ENCODE measurements around the gene NELL1. TPM values are rescaled to one million over a fixed set of nuclear protein-coding genes. Genes with fewer than 3 reads are reported as not detected.

NELL1 gene
- total RNA-seq, 1 experiment from 2014 or later: not detected

DNA sequence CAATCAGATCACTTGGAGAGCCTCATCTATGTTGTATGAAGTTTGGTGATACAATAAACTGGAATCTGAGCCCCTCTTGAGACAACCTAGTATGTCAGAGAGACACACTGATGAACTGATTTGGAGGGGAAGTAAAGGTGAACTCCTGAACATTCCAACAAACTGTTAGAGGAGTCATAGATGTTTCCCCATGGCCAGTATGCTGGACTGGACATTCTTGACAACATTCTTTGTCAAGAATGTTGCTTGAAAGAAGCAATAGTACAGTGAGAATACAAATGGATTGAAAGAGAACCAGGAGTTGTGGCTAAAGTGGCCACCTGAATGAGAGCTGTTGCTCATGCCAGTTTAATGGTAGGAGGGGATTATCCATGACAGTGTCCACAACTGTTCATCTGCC lies 588.1 kb downstream of the NELL1 start:
- Histone ChIP-seq H3K9me3 (ENCODE audit: control insufficient read depth, insufficient read depth, low read depth, low read length) (no peaks in the 10 kb centered on the region), H3K27me3 (ENCODE audit: control insufficient read depth, insufficient read depth, low read length) (no peaks in the 10 kb centered on the region), H3K4me3 (ENCODE audit: low read depth in 2 of 2, low read length in 2 of 2) (no peak overlapping the region), H3K4me1 (ENCODE audit: control insufficient read depth, insufficient read depth, low read length) (no peaks in the 10 kb centered on the region), H3K36me3 (ENCODE audit: control insufficient read depth, insufficient read depth, low read length) (no peaks in the 10 kb centered on the region), H3K27ac (ENCODE audit: low read length) (no peak overlapping the region)
- DNase-seq (ENCODE audit: low read depth, low spot score) (no peak), ATAC-seq (no peak)
- TF ChIP-seq POLR2AphosphoS5 (IDR thresholded peaks at IDR 0.05; ENCODE audit: low read depth, low read length) (no peak), SIN3A (IDR thresholded peaks at IDR 0.05; ENCODE audit: borderline replicate concordance, insufficient read depth, low read depth, low read length) (no peak), TCF7L2 (IDR thresholded peaks at IDR 0.05; ENCODE audit: low read depth, low read length) (no peak)
- TF ChIP-seq, protein P1, sequence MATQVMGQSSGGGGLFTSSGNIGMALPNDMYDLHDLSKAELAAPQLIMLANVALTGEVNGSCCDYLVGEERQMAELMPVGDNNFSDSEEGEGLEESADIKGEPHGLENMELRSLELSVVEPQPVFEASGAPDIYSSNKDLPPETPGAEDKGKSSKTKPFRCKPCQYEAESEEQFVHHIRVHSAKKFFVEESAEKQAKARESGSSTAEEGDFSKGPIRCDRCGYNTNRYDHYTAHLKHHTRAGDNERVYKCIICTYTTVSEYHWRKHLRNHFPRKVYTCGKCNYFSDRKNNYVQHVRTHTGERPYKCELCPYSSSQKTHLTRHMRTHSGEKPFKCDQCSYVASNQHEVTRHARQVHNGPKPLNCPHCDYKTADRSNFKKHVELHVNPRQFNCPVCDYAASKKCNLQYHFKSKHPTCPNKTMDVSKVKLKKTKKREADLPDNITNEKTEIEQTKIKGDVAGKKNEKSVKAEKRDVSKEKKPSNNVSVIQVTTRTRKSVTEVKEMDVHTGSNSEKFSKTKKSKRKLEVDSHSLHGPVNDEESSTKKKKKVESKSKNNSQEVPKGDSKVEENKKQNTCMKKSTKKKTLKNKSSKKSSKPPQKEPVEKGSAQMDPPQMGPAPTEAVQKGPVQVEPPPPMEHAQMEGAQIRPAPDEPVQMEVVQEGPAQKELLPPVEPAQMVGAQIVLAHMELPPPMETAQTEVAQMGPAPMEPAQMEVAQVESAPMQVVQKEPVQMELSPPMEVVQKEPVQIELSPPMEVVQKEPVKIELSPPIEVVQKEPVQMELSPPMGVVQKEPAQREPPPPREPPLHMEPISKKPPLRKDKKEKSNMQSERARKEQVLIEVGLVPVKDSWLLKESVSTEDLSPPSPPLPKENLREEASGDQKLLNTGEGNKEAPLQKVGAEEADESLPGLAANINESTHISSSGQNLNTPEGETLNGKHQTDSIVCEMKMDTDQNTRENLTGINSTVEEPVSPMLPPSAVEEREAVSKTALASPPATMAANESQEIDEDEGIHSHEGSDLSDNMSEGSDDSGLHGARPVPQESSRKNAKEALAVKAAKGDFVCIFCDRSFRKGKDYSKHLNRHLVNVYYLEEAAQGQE (IDR thresholded peaks at IDR 0.05; ENCODE audit: insufficient read depth in 1 of 2, low read depth in 2 of 2, low read length in 1 of 2): no peak
- TF ChIP-seq, protein P2, sequence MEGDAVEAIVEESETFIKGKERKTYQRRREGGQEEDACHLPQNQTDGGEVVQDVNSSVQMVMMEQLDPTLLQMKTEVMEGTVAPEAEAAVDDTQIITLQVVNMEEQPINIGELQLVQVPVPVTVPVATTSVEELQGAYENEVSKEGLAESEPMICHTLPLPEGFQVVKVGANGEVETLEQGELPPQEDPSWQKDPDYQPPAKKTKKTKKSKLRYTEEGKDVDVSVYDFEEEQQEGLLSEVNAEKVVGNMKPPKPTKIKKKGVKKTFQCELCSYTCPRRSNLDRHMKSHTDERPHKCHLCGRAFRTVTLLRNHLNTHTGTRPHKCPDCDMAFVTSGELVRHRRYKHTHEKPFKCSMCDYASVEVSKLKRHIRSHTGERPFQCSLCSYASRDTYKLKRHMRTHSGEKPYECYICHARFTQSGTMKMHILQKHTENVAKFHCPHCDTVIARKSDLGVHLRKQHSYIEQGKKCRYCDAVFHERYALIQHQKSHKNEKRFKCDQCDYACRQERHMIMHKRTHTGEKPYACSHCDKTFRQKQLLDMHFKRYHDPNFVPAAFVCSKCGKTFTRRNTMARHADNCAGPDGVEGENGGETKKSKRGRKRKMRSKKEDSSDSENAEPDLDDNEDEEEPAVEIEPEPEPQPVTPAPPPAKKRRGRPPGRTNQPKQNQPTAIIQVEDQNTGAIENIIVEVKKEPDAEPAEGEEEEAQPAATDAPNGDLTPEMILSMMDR (IDR thresholded peaks at IDR 0.05): no peak
- intact Hi-C loops (cut with micrococcal nuclease; ENCODE audit: unreplicated experiment): no loop called here
- in situ Hi-C loops (cut with HindIII; ENCODE audit: low pct_unique_long_range_greater_than_20kb, low sequenced_read_pairs): no loop called here
- no TSS peak for BruUV-seq (replicated peaks)
- CTCF ChIA-PET: no interaction called here
- POLR2A ChIA-PET: no interaction called here

DNA sequence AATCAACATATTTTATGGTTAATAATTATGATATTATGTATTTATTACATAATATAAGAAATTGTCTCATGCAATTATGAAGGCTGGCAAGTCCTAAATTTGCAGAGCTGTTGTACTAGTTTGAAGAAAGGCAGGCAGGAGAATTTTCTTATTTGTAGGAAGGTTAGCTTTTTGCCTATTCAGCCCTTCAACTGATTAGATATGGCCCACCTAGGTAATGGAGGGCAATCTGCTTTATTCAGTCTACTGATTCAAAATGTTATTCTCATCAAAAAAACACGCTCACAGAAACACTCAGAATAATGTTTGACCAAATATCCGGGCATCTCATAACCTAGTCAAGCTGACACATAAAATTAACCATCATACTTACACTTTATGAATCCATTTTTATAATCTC lies 589.0 kb downstream of the NELL1 start:
- no TSS peak for BruUV-seq (replicated peaks)
- intact Hi-C loops (cut with micrococcal nuclease; ENCODE audit: unreplicated experiment) (no loop called here), in situ Hi-C loops (cut with HindIII; ENCODE audit: low pct_unique_long_range_greater_than_20kb, low sequenced_read_pairs) (no loop called here)
- Histone ChIP-seq H3K4me1 (ENCODE audit: control insufficient read depth, insufficient read depth, low read length) (no peaks in the 10 kb centered on the region), H3K27me3 (ENCODE audit: control insufficient read depth, insufficient read depth, low read length) (no peaks in the 10 kb centered on the region), H3K36me3 (ENCODE audit: control insufficient read depth, insufficient read depth, low read length) (no peaks in the 10 kb centered on the region), H3K9me3 (ENCODE audit: control insufficient read depth, insufficient read depth, low read depth, low read length) (no peaks in the 10 kb centered on the region), H3K27ac (ENCODE audit: low read length) (no peak overlapping the region), H3K4me3 (ENCODE audit: low read depth in 2 of 2, low read length in 2 of 2) (no peak overlapping the region)
- DNase-seq (ENCODE audit: low read depth, low spot score): no peak
- no peak for ATAC-seq
- CTCF ChIA-PET: no interaction called here
- POLR2A ChIA-PET: no interaction called here
- no peak for TF ChIP-seq SIN3A (IDR thresholded peaks at IDR 0.05; ENCODE audit: borderline replicate concordance, insufficient read depth, low read depth, low read length)
- TF ChIP-seq, protein P1 (IDR thresholded peaks at IDR 0.05; ENCODE audit: insufficient read depth in 1 of 2, low read depth in 2 of 2, low read length in 1 of 2): no peak
- TF ChIP-seq POLR2AphosphoS5 (IDR thresholded peaks at IDR 0.05; ENCODE audit: low read depth, low read length): no peak
- TF ChIP-seq, protein P2 (IDR thresholded peaks at IDR 0.05): no peak
- TF ChIP-seq TCF7L2 (IDR thresholded peaks at IDR 0.05; ENCODE audit: low read depth, low read length): no peak
